Measurements from ENCODE around the gene DRAXIN.

- TF ChIP-seq POLR2A (IDR thresholded peaks at IDR 0.05; ENCODE audit: low read length) (no peak), GATA1 (IDR thresholded peaks at IDR 0.05; ENCODE audit: low read depth, low read length) (no peak)
These were observed 55.4 kb downstream of the DRAXIN start for GRCh38 chr1:11746795-11747487.

Measured in erythroblast (primary cell).